Memory B cell (primary cell): ENCODE results near the gene STEAP3.

ENCODE experiments used
- ATAC-seq: fragments of 150-1000 bp; cut with Tn5 transposase; 2 replicates; pipeline ENCODE4 v1.10.0; 2021; ENCODE audit warnings: low read depth, mild to moderate bottlenecking, moderate library complexity
- DNase-seq, 2 donors: peaks; one replicate each; pipeline ENCODE4 v3.0.0; 2022; ENCODE audit warnings: low spot score in 2 of 2
- H3K27ac Mint-ChIP-seq: one replicate; pipeline ENCODE4 v1.8.0; 2022; ENCODE audit warnings: mild to moderate bottlenecking, moderate library complexity, mixed read lengths
- H3K27me3 Mint-ChIP-seq: one replicate; pipeline ENCODE4 v1.8.0; 2022; ENCODE audit warnings: mixed read lengths
- H3K36me3 Mint-ChIP-seq: one replicate; pipeline ENCODE4 v1.8.0; 2022; ENCODE audit warnings: mild to moderate bottlenecking, mixed read lengths
- H3K4me1 Mint-ChIP-seq: one replicate; pipeline ENCODE4 v1.8.0; 2022; ENCODE audit warnings: mixed read lengths
- H3K4me3 Mint-ChIP-seq: one replicate; pipeline ENCODE4 v1.8.0; 2022; ENCODE audit warnings: mild to moderate bottlenecking, moderate library complexity, mixed read lengths
- H3K9me3 Mint-ChIP-seq: one replicate; pipeline ENCODE4 v1.8.0; 2022; ENCODE audit warnings: mixed read lengths

Gene STEAP3

GRCh38 chr2:119225926-119226325 lies 2.3 kb downstream of the STEAP3 start:
- H3K36me3 Mint-ChIP-seq = no peaks in the 10 kb centered on the region
- no peaks in the 10 kb centered on the region for H3K9me3 Mint-ChIP-seq
- H3K27ac Mint-ChIP-seq = no peak overlapping the region
- no peak overlapping the region for H3K4me3 Mint-ChIP-seq
- DNase-seq (no peak), ATAC-seq (no peak)
- peaks cover 3% of the 10 kb centered on the region for H3K4me1 Mint-ChIP-seq
- peaks cover 6% of the 10 kb centered on the region for H3K27me3 Mint-ChIP-seq

GRCh38 chr2:119227346-119227745 lies 3.7 kb downstream of the STEAP3 start:
- Mint-ChIP-seq H3K4me1 (peaks cover 8% of the 10 kb centered on the region), H3K27me3 (peaks cover under 1% of the 10 kb centered on the region), H3K36me3 (no peaks in the 10 kb centered on the region), H3K4me3 (no peak overlapping the region), H3K27ac (no peak overlapping the region), H3K9me3 (no peaks in the 10 kb centered on the region)
- ATAC-seq (no peak), DNase-seq (no peak)

GRCh38 chr2:119228136-119228535 lies 4.5 kb downstream of the STEAP3 start:
- no peak for ATAC-seq
- H3K9me3 Mint-ChIP-seq = no peaks in the 10 kb centered on the region

GRCh38 chr2:119228964-119229363 lies 5.3 kb downstream of the STEAP3 start:
- no peak overlapping the region for H3K4me3 Mint-ChIP-seq

More at GRCh38 chr2:119228136-119228535, 4.5 kb downstream of the STEAP3 start:
- Mint-ChIP-seq H3K27ac (no peak overlapping the region), H3K27me3 (no peaks in the 10 kb centered on the region), H3K4me3 (no peak overlapping the region), H3K4me1 (peaks cover 11% of the 10 kb centered on the region), H3K36me3 (no peaks in the 10 kb centered on the region)
- DNase-seq = no peak

GRCh38 chr2:119229716-119230115 lies 6.1 kb downstream of the STEAP3 start:
- DNase-seq (no peak), ATAC-seq (no peak)
- H3K27me3 Mint-ChIP-seq = no peaks in the 10 kb centered on the region
- H3K4me3 Mint-ChIP-seq = no peak overlapping the region
- no peak overlapping the region for H3K27ac Mint-ChIP-seq
- H3K4me1 Mint-ChIP-seq = peaks cover 14% of the 10 kb centered on the region
- H3K36me3 Mint-ChIP-seq = no peaks in the 10 kb centered on the region
- no peaks in the 10 kb centered on the region for H3K9me3 Mint-ChIP-seq

More at GRCh38 chr2:119228964-119229363, 5.3 kb downstream of the STEAP3 start:
- peaks cover 14% of the 10 kb centered on the region for H3K4me1 Mint-ChIP-seq
- DNase-seq = no peak
- H3K27ac Mint-ChIP-seq = no peak overlapping the region
- no peaks in the 10 kb centered on the region for H3K27me3 Mint-ChIP-seq
- ATAC-seq = no peak
- no peaks in the 10 kb centered on the region for H3K36me3 Mint-ChIP-seq
- no peaks in the 10 kb centered on the region for H3K9me3 Mint-ChIP-seq

GRCh38 chr2:119230219-119231185 lies 6.9 kb downstream of the STEAP3 start:
- no peak for ATAC-seq
- Mint-ChIP-seq H3K27ac (no peak overlapping the region), H3K27me3 (no peaks in the 10 kb centered on the region), H3K4me1 (peaks cover 14% of the 10 kb centered on the region), H3K4me3 (no peak overlapping the region), H3K36me3 (no peaks in the 10 kb centered on the region), H3K9me3 (no peaks in the 10 kb centered on the region)
- DNase-seq = no peak

- no peak for DNase-seq
- Mint-ChIP-seq H3K4me1 (peaks cover 19% of the 10 kb centered on the region), H3K36me3 (no peaks in the 10 kb centered on the region), H3K27me3 (no peaks in the 10 kb centered on the region), H3K4me3 (no peak overlapping the region), H3K9me3 (no peaks in the 10 kb centered on the region), H3K27ac (no peak overlapping the region)
- peak; percentile 64 for ATAC-seq
Measured at GRCh38 chr2:119231975-119232665, 8.5 kb downstream of the STEAP3 start.

GRCh38 chr2:119232666-119232993 lies 9.0 kb downstream of the STEAP3 start:
- H3K27me3 Mint-ChIP-seq = no peaks in the 10 kb centered on the region
- H3K27ac Mint-ChIP-seq = no peak overlapping the region
- ATAC-seq (peak; percentile 58), DNase-seq (no peak)
- H3K9me3 Mint-ChIP-seq = no peaks in the 10 kb centered on the region
- peaks cover 22% of the 10 kb centered on the region for H3K4me1 Mint-ChIP-seq
- no peaks in the 10 kb centered on the region for H3K36me3 Mint-ChIP-seq
- no peak overlapping the region for H3K4me3 Mint-ChIP-seq

GRCh38 chr2:119233326-119234020 lies 9.8 kb downstream of the STEAP3 start:
- Mint-ChIP-seq H3K9me3 (no peaks in the 10 kb centered on the region), H3K27me3 (peaks cover 1% of the 10 kb centered on the region), H3K36me3 (no peaks in the 10 kb centered on the region), H3K4me3 (no peak overlapping the region), H3K27ac (no peak overlapping the region), H3K4me1 (peaks cover 29% of the 10 kb centered on the region)
- DNase-seq (no peak), ATAC-seq (no peak)

- DNase-seq (no peak), ATAC-seq (no peak)
- Mint-ChIP-seq H3K9me3 (no peaks in the 10 kb centered on the region), H3K4me1 (peaks cover 33% of the 10 kb centered on the region), H3K27ac (no peak overlapping the region), H3K36me3 (no peaks in the 10 kb centered on the region), H3K27me3 (peaks cover 1% of the 10 kb centered on the region), H3K4me3 (no peak overlapping the region)
Measured at GRCh38 chr2:119234021-119235019, 10.7 kb downstream of the STEAP3 start.

- no peak overlapping the region for H3K4me3 Mint-ChIP-seq
- no peak overlapping the region for H3K27ac Mint-ChIP-seq
- H3K36me3 Mint-ChIP-seq = no peaks in the 10 kb centered on the region
- no peaks in the 10 kb centered on the region for H3K9me3 Mint-ChIP-seq
- DNase-seq (no peak), ATAC-seq (no peak)
- H3K27me3 Mint-ChIP-seq = peaks cover 5% of the 10 kb centered on the region
- peaks cover 32% of the 10 kb centered on the region for H3K4me1 Mint-ChIP-seq
Measured at GRCh38 chr2:119236796-119237195, 13.2 kb downstream of the STEAP3 start.

- DNase-seq = no peak
- Mint-ChIP-seq H3K4me3 (no peak overlapping the region), H3K9me3 (no peaks in the 10 kb centered on the region), H3K27ac (no peak overlapping the region), H3K27me3 (peaks cover 5% of the 10 kb centered on the region), H3K4me1 (peaks cover 19% of the 10 kb centered on the region), H3K36me3 (peaks cover 3% of the 10 kb centered on the region)
- ATAC-seq = no peak
Measured at GRCh38 chr2:119240311-119241204, 16.9 kb downstream of the STEAP3 start.
